Effector memory CD4-positive, alpha-beta T cell (primary cell): ENCODE results near the gene ARID5B.

Experiments used
- DNase-seq, 3 donors: peaks; one replicate each; pipeline ENCODE4 v3.0.0-alpha.2; 2020
- H3K27ac ChIP-seq: 2 replicates; pipeline ENCODE4 v1.7.0; 2013; ENCODE audit warnings: mild to moderate bottlenecking, low read length, moderate library complexity; ENCODE audit not compliant: insufficient read depth, poor library complexity, severe bottlenecking
- H3K27me3 ChIP-seq: replicated peaks from 2 replicates; pipeline ENCODE4 v1.7.0; 2013; ENCODE audit warnings: mild to moderate bottlenecking, low read length; ENCODE audit not compliant: insufficient read depth, control insufficient read depth, poor library complexity, severe bottlenecking
- H3K36me3 ChIP-seq: 2 replicates; pipeline ENCODE4 v1.7.0; 2013; ENCODE audit warnings: mild to moderate bottlenecking, low read length, moderate library complexity; ENCODE audit not compliant: control insufficient read depth, insufficient read depth
- H3K4me1 ChIP-seq: 2 replicates; pipeline ENCODE4 v1.7.0; 2013; ENCODE audit warnings: low read length, mild to moderate bottlenecking; ENCODE audit not compliant: control insufficient read depth, insufficient read depth, poor library complexity, severe bottlenecking
- H3K4me3 ChIP-seq: 2 replicates; pipeline ENCODE4 v1.7.0; 2013; ENCODE audit warnings: low read length, low read depth, mild to moderate bottlenecking; ENCODE audit not compliant: insufficient read depth, poor library complexity, severe bottlenecking
- H3K9me3 ChIP-seq: 2 replicates; pipeline ENCODE4 v1.7.0; 2013; ENCODE audit warnings: mild to moderate bottlenecking, low read length, moderate library complexity; ENCODE audit not compliant: control insufficient read depth

ARID5B gene

DNA sequence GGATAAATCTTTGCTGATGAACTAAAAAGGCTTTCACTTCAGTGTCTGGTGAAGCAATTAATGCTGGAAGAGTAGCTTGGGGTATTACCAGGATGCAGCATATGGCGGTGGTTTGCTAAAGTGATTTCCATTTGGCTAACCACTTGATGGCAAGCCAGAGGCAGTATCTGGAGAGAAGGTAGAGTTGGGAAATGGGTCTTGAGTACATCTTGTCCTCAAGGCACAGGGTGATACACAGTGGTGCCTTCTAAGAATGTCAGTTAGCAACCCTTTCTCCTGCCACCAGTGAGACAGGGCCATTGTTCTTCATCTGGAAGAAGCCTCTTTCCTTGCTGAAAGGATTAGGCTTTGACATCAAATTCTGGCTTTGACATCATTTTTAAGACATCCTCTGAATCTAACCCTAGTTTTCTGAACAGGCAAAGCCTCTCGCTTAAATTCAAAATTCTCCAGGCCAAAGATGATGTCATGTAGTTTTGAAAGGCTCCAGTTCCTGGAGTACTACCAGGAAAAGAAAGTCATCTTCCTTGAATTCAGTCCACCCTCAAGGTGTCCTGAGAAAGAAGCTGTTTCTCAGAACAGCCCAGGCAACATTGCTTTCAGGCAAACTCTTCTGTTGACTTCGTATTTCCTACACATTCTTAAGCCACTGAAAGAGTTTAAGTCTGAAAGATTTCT, 162.4 kb downstream of the ARID5B start:
- H3K27ac ChIP-seq: no peak overlapping the region
- peaks cover 23% of the 10 kb centered on the region for H3K36me3 ChIP-seq
- peaks cover 12% of the 10 kb centered on the region for H3K4me1 ChIP-seq
- H3K9me3 ChIP-seq: no peaks in the 10 kb centered on the region
- no peaks in the 10 kb centered on the region for H3K27me3 ChIP-seq
- DNase-seq: no peak
- H3K4me3 ChIP-seq: no peak overlapping the region

DNA sequence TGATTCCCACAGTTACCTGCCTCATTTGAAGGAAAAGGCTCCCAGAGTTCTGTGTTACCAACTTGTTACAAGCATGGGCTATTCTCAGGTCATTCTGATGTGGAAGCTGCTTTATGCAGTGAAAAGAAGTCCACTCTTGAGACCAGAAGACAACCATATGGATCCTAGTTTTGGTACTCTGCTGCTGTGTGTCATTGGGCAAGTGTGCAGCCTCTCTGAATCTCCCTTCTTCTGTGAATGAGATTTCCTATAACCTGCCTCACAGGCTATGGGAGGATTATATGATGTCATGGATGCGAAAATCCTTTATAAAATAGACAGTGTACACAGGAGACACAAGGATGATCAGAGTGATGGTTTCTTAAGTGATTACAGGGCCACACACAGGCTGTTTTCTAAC, 166.1 kb downstream of the ARID5B start:
- no peak overlapping the region for H3K27ac ChIP-seq
- no peaks in the 10 kb centered on the region for H3K9me3 ChIP-seq
- H3K4me1 ChIP-seq: peaks cover 2% of the 10 kb centered on the region
- H3K4me3 ChIP-seq: no peak overlapping the region
- H3K27me3 ChIP-seq: no peaks in the 10 kb centered on the region
- no peak for DNase-seq
- peaks cover 5% of the 10 kb centered on the region for H3K36me3 ChIP-seq

DNA sequence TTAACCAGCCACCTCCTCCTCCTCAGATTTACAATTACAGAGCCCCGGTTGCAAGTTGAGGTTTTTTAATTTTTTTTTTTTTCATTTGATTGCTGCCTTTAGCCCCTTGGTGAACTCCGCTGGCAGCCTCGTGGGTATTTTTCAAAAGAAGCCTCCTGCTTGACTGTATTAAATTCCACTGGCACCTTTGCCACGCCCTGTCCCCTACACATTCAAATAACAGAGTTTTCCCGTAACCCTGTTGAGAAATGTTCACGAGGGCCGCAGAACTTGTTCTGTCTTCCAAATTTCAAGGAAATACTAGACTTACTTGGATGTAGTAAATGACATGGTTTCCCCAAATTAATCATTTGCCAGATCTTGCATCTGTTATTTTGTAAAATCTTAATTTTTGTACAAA, 167.0 kb downstream of the ARID5B start:
- Histone ChIP-seq H3K27ac (no peak overlapping the region), H3K36me3 (peaks cover 5% of the 10 kb centered on the region)

DNA sequence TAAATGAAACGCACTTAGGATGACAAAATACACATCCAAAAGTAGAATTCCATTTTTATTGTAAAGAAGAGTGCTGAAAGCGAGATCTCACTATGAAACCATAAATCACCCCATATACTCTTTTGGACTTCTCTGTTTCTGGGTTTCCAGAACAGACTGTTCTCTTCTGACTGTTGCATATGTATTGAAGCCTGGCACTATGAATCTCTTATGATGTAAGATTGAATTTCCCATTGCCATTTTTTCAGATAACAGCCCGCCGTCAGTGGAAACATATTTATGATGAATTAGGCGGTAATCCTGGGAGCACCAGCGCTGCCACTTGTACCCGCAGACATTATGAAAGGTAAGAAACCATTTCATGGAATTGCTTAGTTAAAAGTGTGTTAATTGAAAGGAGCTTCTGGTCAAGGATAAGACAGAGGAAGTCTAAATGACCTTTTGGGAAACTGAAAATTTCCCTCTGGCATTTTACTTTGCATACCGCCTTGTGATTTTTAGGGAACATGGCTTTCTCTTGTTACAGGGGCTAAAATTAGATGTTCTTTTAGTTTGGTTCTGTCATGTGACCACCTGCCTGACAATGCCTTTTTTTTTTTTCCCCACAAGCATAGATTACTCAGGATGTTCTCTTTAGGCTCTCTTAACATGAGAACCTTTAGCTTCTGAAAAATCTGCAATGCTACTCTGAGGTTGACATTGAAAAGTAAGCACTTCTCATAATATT, 168.1 kb downstream of the ARID5B start:
- DNase-seq: no peak
- H3K27ac ChIP-seq: no peak overlapping the region
- no peaks in the 10 kb centered on the region for H3K9me3 ChIP-seq
- H3K4me3 ChIP-seq: no peak overlapping the region
- peaks cover 10% of the 10 kb centered on the region for H3K36me3 ChIP-seq
- no peaks in the 10 kb centered on the region for H3K27me3 ChIP-seq
- peaks cover 5% of the 10 kb centered on the region for H3K4me1 ChIP-seq

More for the DNA sequence above, 167.0 kb downstream of the ARID5B start:
- Histone ChIP-seq H3K4me3 (no peak overlapping the region), H3K27me3 (no peaks in the 10 kb centered on the region), H3K9me3 (no peaks in the 10 kb centered on the region), H3K4me1 (peaks cover 5% of the 10 kb centered on the region)
- no peak for DNase-seq

DNA sequence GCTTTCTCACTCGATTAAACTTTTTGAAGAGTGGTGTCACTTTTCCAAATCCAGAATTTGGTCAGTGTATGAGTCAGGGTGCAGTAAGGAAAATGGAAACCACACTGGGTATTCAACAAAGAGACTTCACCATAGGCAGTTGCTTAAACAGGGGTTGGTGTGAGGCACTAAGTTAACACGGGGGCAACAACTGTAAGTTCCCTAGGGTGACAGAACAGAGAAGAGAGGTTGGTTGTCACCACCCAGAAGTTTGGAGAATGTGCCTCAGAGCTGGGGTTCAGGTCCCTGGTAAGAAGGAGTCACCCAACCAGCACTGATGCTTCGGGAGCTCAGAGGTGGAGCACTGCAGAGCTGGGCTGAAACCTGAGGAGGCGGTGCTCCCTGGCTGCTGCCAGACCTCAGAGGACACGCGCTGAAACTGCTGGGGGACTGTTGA, 170.4 kb downstream of the ARID5B start:
- no peak overlapping the region for H3K4me3 ChIP-seq
- H3K4me1 ChIP-seq: peaks cover 5% of the 10 kb centered on the region
- DNase-seq: no peak
- no peaks in the 10 kb centered on the region for H3K9me3 ChIP-seq
- no peak overlapping the region for H3K27ac ChIP-seq
- peaks cover 18% of the 10 kb centered on the region for H3K36me3 ChIP-seq
- H3K27me3 ChIP-seq: no peaks in the 10 kb centered on the region

DNA sequence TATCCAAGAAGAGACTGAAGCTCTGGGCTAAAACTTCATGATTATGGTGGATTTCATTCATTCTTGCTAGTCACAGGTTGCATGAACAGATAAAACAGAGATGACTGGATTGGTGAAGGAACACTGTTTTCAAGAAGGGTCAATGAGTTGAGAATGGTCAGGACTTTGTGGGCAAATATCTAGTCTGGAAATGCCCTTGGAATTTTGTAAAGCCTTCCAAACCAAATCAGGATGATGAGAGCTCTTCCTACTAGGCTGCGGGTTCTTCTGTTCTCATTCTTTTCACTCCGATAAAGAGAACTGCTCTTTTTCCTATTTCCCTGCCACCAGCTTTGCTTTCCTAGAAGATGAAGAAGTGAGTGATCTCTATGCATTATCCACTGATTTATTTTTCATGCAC, 171.4 kb downstream of the ARID5B start:
- H3K9me3 ChIP-seq: no peaks in the 10 kb centered on the region
- H3K36me3 ChIP-seq: peaks cover 18% of the 10 kb centered on the region
- H3K27ac ChIP-seq: no peak overlapping the region
- H3K27me3 ChIP-seq: no peaks in the 10 kb centered on the region
- peaks cover 5% of the 10 kb centered on the region for H3K4me1 ChIP-seq
- no peak for DNase-seq
- H3K4me3 ChIP-seq: no peak overlapping the region

DNA sequence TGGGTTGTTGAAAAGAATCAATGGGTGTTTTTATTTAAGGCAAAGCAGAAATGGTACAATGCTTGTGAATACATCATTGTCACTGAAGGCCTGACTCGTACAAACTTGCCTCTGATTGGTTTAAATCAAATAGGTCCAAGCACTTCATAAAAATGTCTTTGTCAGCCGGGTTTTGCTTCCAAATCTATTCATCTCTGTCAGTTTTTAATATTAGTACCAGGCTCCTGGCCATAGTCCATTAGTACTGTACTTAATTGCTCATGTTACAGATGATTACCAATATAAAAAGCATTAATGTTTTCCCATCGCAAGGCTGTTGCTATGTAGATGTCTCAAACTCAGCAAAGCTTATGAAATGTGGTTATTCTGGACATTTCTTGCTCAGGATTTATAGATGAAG, 171.9 kb downstream of the ARID5B start:
- H3K27ac ChIP-seq: no peak overlapping the region
- no peak overlapping the region for H3K4me3 ChIP-seq
- peaks cover 5% of the 10 kb centered on the region for H3K4me1 ChIP-seq
- peaks cover 21% of the 10 kb centered on the region for H3K36me3 ChIP-seq
- H3K27me3 ChIP-seq: no peaks in the 10 kb centered on the region
- no peaks in the 10 kb centered on the region for H3K9me3 ChIP-seq
- DNase-seq: no peak

DNA sequence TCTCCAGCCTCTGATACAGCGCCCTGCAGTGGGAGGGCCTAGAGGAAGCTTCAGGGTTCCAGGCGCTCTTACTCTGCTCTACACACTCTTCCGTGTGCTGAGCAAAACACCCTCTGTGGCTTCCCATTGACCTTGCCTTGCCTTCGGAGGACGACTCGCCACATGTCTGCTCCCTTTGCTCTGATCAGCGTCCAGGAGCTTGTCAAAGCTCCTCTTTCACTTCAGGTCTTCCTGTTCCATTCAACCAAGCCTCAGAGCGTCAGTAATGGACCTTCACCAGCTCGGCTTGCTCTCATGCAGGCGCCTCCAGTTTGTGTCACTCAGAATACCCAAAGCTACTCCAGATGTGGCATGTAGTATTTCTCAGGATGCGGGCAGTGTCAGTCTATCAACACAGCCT, 173.9 kb downstream of the ARID5B start:
- Histone ChIP-seq H3K36me3 (peaks cover 29% of the 10 kb centered on the region), H3K27ac (peak overlapping the region; percentile 28), H3K4me3 (no peak overlapping the region)

DNA sequence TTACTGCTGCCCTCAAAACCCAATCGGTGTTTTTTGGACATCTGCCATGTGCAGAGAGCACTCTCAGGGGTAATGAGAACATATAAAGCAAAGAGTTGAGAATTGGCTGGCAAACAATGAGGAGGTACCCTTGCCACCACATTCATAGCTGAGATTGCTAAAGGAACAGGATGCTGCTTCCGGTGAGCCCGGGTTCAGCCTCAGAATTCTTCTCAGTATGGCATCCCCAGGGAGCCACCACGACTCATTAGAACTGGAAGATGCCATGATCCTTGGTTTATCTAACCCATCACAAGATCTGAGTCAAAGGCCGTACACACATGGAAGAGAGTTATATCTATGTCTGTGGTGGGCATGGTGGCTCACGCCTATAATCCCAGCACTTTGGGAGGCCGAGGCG, 174.4 kb downstream of the ARID5B start:
- DNase-seq: no peak
- H3K4me1 ChIP-seq: peaks cover 5% of the 10 kb centered on the region
- H3K4me3 ChIP-seq: no peak overlapping the region
- H3K27ac ChIP-seq: no peak overlapping the region
- no peaks in the 10 kb centered on the region for H3K9me3 ChIP-seq
- no peaks in the 10 kb centered on the region for H3K27me3 ChIP-seq
- peaks cover 29% of the 10 kb centered on the region for H3K36me3 ChIP-seq

More for the DNA sequence above, 173.9 kb downstream of the ARID5B start:
- Histone ChIP-seq H3K27me3 (no peaks in the 10 kb centered on the region), H3K4me1 (peaks cover 5% of the 10 kb centered on the region), H3K9me3 (no peaks in the 10 kb centered on the region)
- DNase-seq: no peak

DNA sequence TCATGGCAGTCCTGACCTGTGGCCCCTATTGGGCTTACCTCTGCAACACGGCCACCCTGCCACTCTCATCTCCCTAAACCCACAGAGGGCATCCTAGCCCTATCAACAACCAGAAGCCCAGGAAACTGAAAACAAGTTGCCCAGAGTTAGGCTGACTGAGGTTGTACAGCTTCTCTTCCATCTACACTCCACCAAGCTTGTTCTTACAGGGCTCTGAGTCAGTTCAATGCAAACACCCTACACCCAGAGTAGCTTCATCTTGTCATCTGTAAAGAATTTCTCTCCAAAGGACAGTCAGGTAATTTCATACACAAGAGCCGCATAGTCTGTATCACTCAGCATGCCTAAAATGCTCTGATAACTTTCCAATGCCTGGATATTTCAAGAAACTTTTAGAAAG, 175.4 kb downstream of the ARID5B start:
- Histone ChIP-seq H3K4me1 (peaks cover 10% of the 10 kb centered on the region), H3K27me3 (no peaks in the 10 kb centered on the region), H3K9me3 (no peaks in the 10 kb centered on the region), H3K27ac (no peak overlapping the region), H3K4me3 (no peak overlapping the region), H3K36me3 (peaks cover 29% of the 10 kb centered on the region)
- no peak for DNase-seq
